Endodermal cell (in vitro differentiated cells): ENCODE data around the gene PTPRO. TPM values are rescaled to one million over a fixed set of nuclear protein-coding genes. Genes with fewer than 3 reads are reported as not detected.

Source experiments
- DNase-seq: peaks from one replicate; pipeline ENCODE4 v3.0.0-alpha.2; 2017
- H3K27ac ChIP-seq: 2 replicates; pipeline ENCODE4 v1.5.1; 2013; ENCODE audit warnings: mild to moderate bottlenecking, low read depth, low read length, moderate library complexity
- H3K27me3 ChIP-seq: 2 replicates; pipeline ENCODE4 v1.6.1; 2013; ENCODE audit warnings: mild to moderate bottlenecking, low read length, moderate library complexity; ENCODE audit not compliant: insufficient read depth, control insufficient read depth, poor library complexity, severe bottlenecking
- H3K36me3 ChIP-seq: 2 replicates; pipeline ENCODE4 v1.7.0; 2013; ENCODE audit warnings: mild to moderate bottlenecking, low read length, moderate library complexity; ENCODE audit not compliant: control insufficient read depth, insufficient read depth
- H3K4me1 ChIP-seq: one replicate; pipeline ENCODE4 v1.7.0; 2013; ENCODE audit warnings: low read length; ENCODE audit not compliant: control insufficient read depth, insufficient read depth
- H3K4me3 ChIP-seq: 2 replicates; pipeline ENCODE4 v1.5.1; 2013; ENCODE audit warnings: mild to moderate bottlenecking, low read length, moderate library complexity
- H3K9ac ChIP-seq: 2 replicates; pipeline ENCODE4 v1.6.1; 2013; ENCODE audit warnings: mild to moderate bottlenecking, low read length, moderate library complexity; ENCODE audit not compliant: poor library complexity, severe bottlenecking; ENCODE audit errors: extremely low read depth
- H3K9me3 ChIP-seq: 2 replicates; pipeline ENCODE4 v1.6.1; 2013; ENCODE audit warnings: mild to moderate bottlenecking, low read length, moderate library complexity; ENCODE audit not compliant: control insufficient read depth
- H3K27ac Mint-ChIP-seq: 2 replicates; pipeline ENCODE4 v1.8.0; 2020; ENCODE audit warnings: mixed read lengths
- H3K27me3 Mint-ChIP-seq: 2 replicates; pipeline ENCODE4 v1.8.0; 2021; ENCODE audit warnings: mild to moderate bottlenecking, mixed read lengths; ENCODE audit not compliant: insufficient read depth
- H3K36me3 Mint-ChIP-seq: 2 replicates; pipeline ENCODE4 v1.8.0; 2020; ENCODE audit warnings: low read depth, mixed read lengths
- H3K4me1 Mint-ChIP-seq: 2 replicates; pipeline ENCODE4 v1.8.0; 2020; ENCODE audit warnings: mixed read lengths
- H3K4me3 Mint-ChIP-seq: 2 replicates; pipeline ENCODE4 v1.8.0; 2020; ENCODE audit warnings: mild to moderate bottlenecking, moderate library complexity, mixed read lengths
- H3K9me3 Mint-ChIP-seq: 2 replicates; pipeline ENCODE4 v1.8.0; 2020; ENCODE audit warnings: mild to moderate bottlenecking, mixed read lengths
- WGBS, 2 experiments: methylation state at CpG; one replicate each; pipeline versions ENCODE4 v1.1.5 to v1.1.7; 2013; ENCODE audit warnings: missing lambda C conversion rate in 2 of 2, mixed read lengths in 1 of 2; ENCODE audit not compliant: insufficient coverage in 1 of 2, insufficient read length in 1 of 2; 5-methylcytosine and 5-hydroxymethylcytosine counted together
- total RNA-seq, 2 donors: library from RNA; stranded (reverse); fragmentation: NEBNext Ultra II Directional in 1 of 2; extraction: Animal tissue kit (Norgen Biotek cat#: 25700) in 1 of 2; gene quantifications; 2 replicates in 1 of 2; 3 replicates in 1 of 2; pipeline ENCODE4 v1.2.1, GENCODE V29; 2021
- TF ChIP-seq, protein P1 (sequence below): fragments of 200-600 bp; sonication (generic); conservative IDR thresholded peaks from 2 replicates; pipeline ENCODE4 v1.5.0; 2021; ENCODE audit warnings: antibody characterized with exemption, mild to moderate bottlenecking

The PTPRO gene
- total RNA-seq, 2 donors from 2014 or later: 0.31 TPM; not detected in 1

GRCh38 chr12:15356951-15357364, 34.6 kb downstream of the PTPRO start:
- Histone ChIP-seq H3K27ac (peak overlapping the region; percentile 87), H3K27me3 (no peaks in the 10 kb centered on the region), H3K9me3 (no peaks in the 10 kb centered on the region), H3K36me3 (no peaks in the 10 kb centered on the region), H3K4me1 (no peaks in the 10 kb centered on the region), H3K9ac (no peak overlapping the region), H3K4me3 (no peak overlapping the region)
- peaks cover 15% of the 10 kb centered on the region for H3K4me1 Mint-ChIP-seq
- peak; percentile 72 for DNase-seq
- TF ChIP-seq, protein P1, sequence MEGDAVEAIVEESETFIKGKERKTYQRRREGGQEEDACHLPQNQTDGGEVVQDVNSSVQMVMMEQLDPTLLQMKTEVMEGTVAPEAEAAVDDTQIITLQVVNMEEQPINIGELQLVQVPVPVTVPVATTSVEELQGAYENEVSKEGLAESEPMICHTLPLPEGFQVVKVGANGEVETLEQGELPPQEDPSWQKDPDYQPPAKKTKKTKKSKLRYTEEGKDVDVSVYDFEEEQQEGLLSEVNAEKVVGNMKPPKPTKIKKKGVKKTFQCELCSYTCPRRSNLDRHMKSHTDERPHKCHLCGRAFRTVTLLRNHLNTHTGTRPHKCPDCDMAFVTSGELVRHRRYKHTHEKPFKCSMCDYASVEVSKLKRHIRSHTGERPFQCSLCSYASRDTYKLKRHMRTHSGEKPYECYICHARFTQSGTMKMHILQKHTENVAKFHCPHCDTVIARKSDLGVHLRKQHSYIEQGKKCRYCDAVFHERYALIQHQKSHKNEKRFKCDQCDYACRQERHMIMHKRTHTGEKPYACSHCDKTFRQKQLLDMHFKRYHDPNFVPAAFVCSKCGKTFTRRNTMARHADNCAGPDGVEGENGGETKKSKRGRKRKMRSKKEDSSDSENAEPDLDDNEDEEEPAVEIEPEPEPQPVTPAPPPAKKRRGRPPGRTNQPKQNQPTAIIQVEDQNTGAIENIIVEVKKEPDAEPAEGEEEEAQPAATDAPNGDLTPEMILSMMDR: no peak
- H3K27me3 Mint-ChIP-seq: peaks cover 6% of the 10 kb centered on the region
- peaks cover 2% of the 10 kb centered on the region for H3K9me3 Mint-ChIP-seq
- H3K36me3 Mint-ChIP-seq: no peaks in the 10 kb centered on the region
- 62% methylated on average over 2 of the region's 3 CpGs; no CpG with 5 or more reads in 1 of the 2 experiments for WGBS, 2 experiments
- no peak overlapping the region for H3K27ac Mint-ChIP-seq
- H3K4me3 Mint-ChIP-seq: no peak overlapping the region

DNA sequence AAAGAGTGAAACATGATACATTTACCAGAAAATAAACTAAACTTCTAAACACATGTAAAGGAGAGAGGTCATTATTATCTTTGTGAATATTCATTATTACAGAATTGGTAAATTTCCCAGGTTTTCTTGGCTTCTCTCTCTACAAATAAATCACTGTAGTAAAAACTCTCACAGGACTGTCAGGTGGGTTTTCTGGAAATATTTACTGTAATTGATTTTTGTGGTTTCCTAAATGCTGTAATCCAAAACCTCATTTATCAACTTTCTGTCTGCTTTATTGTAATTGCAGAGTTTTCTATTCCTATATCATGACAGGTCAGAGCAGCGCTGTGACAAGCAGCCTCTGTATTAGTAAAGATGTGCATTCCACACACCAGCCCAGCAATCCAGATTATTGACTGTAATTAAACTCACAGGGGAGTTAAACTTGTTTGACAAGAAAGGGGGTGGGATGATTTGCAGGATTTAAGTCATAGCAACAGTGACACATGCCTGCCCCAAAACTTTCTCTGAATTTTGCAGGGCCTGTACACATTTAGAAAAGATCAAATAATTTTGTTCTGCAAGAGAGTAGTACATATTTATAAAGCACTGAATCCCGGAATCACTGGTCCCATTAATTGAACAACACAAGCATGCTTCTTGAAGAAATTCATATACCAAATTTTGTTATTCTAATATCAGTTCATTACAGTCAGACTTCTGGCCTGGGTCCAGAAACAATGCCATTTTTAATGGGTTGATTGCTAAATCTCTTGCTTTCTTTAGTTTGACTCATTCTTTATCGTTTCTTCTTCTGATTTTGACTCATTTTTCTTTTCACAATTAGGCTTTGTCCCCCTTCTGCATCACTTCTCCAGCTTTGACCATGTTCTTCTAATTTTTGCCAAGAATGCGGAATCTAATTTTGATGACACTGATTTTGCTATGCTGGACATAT, 42.2 kb downstream of the PTPRO start:
- Mint-ChIP-seq H3K9me3 (no peaks in the 10 kb centered on the region), H3K36me3 (no peaks in the 10 kb centered on the region), H3K4me1 (peaks cover 6% of the 10 kb centered on the region), H3K4me3 (no peak overlapping the region), H3K27me3 (peaks cover 8% of the 10 kb centered on the region), H3K27ac (no peak overlapping the region)
- H3K36me3 ChIP-seq: no peaks in the 10 kb centered on the region
- DNase-seq: no peak
- H3K4me1 ChIP-seq: no peaks in the 10 kb centered on the region
- TF ChIP-seq, protein P1: no peak
- H3K9me3 ChIP-seq: no peaks in the 10 kb centered on the region
- H3K27ac ChIP-seq: no peak overlapping the region
- H3K27me3 ChIP-seq: peaks cover 9% of the 10 kb centered on the region
- 89 to 100% methylated on average over 2 to 4 of the region's 4 CpGs for WGBS, 2 experiments
- no peak overlapping the region for H3K9ac ChIP-seq
- no peak overlapping the region for H3K4me3 ChIP-seq

DNA sequence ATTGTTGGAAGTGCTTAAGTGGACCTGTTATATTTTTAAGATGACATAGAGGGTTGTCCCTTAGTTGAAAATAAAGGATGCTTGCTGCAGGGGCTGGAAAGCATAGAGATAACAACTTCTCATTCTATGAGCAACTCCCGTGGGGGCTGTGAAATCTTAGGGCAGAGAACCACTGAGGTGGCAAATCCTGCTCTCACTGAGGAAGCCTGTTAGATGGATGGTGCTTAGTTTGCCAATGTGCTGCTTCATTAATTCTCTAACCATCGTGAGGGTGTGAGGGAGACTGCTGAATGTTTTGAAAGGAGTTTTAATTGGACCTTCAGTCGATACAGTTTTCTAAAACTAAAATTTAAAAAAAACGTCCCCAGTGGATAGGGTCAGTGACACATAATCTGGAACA, 46.5 kb downstream of the PTPRO start:
- Histone ChIP-seq H3K4me3 (no peak overlapping the region), H3K4me1 (no peaks in the 10 kb centered on the region), H3K27ac (no peak overlapping the region), H3K9ac (no peak overlapping the region), H3K36me3 (no peaks in the 10 kb centered on the region), H3K9me3 (no peaks in the 10 kb centered on the region), H3K27me3 (peaks cover 9% of the 10 kb centered on the region)
- Mint-ChIP-seq H3K36me3 (no peaks in the 10 kb centered on the region), H3K4me1 (no peaks in the 10 kb centered on the region), H3K9me3 (no peaks in the 10 kb centered on the region), H3K27me3 (peaks cover 8% of the 10 kb centered on the region), H3K4me3 (no peak overlapping the region), H3K27ac (no peak overlapping the region)
- DNase-seq: no peak
- TF ChIP-seq, protein P1: no peak
- WGBS, 2 experiments: 70 to 88% methylated on average over 3 to 4 of the region's 4 CpGs
